GF-D8 (cell line): ENCODE data around the gene ETF1.

ENCODE experiments used
- DNase-seq: peaks from one replicate; lab custom pipeline; 2025; lab: John Stamatoyannopoulos, UW

The ETF1 gene

GRCh38 chr5:138563340-138564118 is 20.5 kb upstream of the ETF1 start:
- no peak for DNase-seq

- no peak for DNase-seq
Measured at GRCh38 chr5:138560971-138561370, 17.9 kb upstream of the ETF1 start.

- no peak for DNase-seq
Measured at GRCh38 chr5:138559937-138560336, 16.9 kb upstream of the ETF1 start.

GRCh38 chr5:138557677-138558076 is 14.6 kb upstream of the ETF1 start:
- no peak for DNase-seq

GRCh38 chr5:138554143-138554542 is 11.1 kb upstream of the ETF1 start:
- DNase-seq = no peak

- no peak for DNase-seq
Measured at GRCh38 chr5:138553437-138554095, 10.5 kb upstream of the ETF1 start.

GRCh38 chr5:138552657-138553056 is 9.6 kb upstream of the ETF1 start:
- DNase-seq = no peak

- no peak for DNase-seq
Measured at GRCh38 chr5:138549414-138549813, 6.4 kb upstream of the ETF1 start.

GRCh38 chr5:138545919-138546562 is 3.0 kb upstream of the ETF1 start:
- no peak for DNase-seq

- DNase-seq = no peak
Measured at GRCh38 chr5:138544181-138545134, 1.4 kb upstream of the ETF1 start.

GRCh38 chr5:138543730-138544104 is 681 bp upstream of the ETF1 start:
- DNase-seq = no peak

- DNase-seq = no peak
Measured at GRCh38 chr5:138542180-138542955, 668 bp downstream of the ETF1 start.

GRCh38 chr5:138541511-138542179 is 1.4 kb downstream of the ETF1 start:
- DNase-seq = no peak

- no peak for DNase-seq
Measured at GRCh38 chr5:138539791-138540190, 3.2 kb downstream of the ETF1 start.

- DNase-seq = no peak
Measured at GRCh38 chr5:138538943-138539627, 4.0 kb downstream of the ETF1 start.

- DNase-seq = no peak
Measured at GRCh38 chr5:138536665-138537315, 6.2 kb downstream of the ETF1 start.

- no peak for DNase-seq
Measured at GRCh38 chr5:138536215-138536614, 6.8 kb downstream of the ETF1 start.

- DNase-seq = no peak
Measured at GRCh38 chr5:138533973-138534941, 8.8 kb downstream of the ETF1 start.
